K562 (cell line): ENCODE data around the gene TSPAN32. TPM values are rescaled to one million over a fixed set of nuclear protein-coding genes. Genes with fewer than 3 reads are reported as not detected.

Experiments used
- ATAC-seq: fragments of 200-7000 bp; cut with Tn5 transposase; 3 replicates; pipeline ENCODE4 v1.9.1; 2020; ENCODE audit warnings: moderate library complexity
- BruUV-seq: library from RNA; stranded (reverse); fragments of 400-500 nt; replicated peaks from 2 replicates; lab custom pipeline; 2021; lab: Mats Ljungman, UMichigan
- CTCF ChIA-PET: fragments of 300-600 bp; formaldehyde crosslinking; extraction: SDS; loops from one replicate; lab custom pipeline; 2021; ENCODE audit warnings: low intra/inter-chr PET ratio; lab: Yijun Ruan, JAX
- POLR2A ChIA-PET: fragments of 300-600, 350-650 bp; sonication (Branson Sonifier 250); formaldehyde crosslinking; extraction: SDS; loops from one replicate; lab custom pipeline; 2021; ENCODE audit warnings: antibody characterized with exemption, inconsistent platforms; lab: Yijun Ruan, JAX
- DNase-seq, 4 experiments: peaks; one replicate each; pipeline versions ENCODE4 v3.0.0 to v3.0.0-alpha.2; 2011 to 2018; ENCODE audit warnings: low spot score in 3 of 4, mixed read lengths in 3 of 4; ENCODE audit errors: extremely low read depth in 1 of 4
- FAIRE-seq: peaks from 2 replicates; lab custom pipeline; 2011; peaks lifted over from hg19 to GRCh38; lab: Jason Lieb, UNC
- H2AFZ ChIP-seq: 2 replicates; pipeline ENCODE4 v1.6.0; 2011; ENCODE audit warnings: low read depth, low read length, control low read depth, inconsistent platforms
- H3K27ac ChIP-seq: fragments of 200-600 bp; 3 replicates; pipeline ENCODE4 v1.8.0; 2011; ENCODE audit warnings: low read depth, mild to moderate bottlenecking, control low read depth, inconsistent platforms, low read length, moderate library complexity, mixed read lengths; ENCODE audit errors: extremely low read depth
- H3K27me3 ChIP-seq, 2 experiments: fragments of 300-600 bp in 1 of 2; 2 replicates in 1 of 2; 3 replicates in 1 of 2; pipeline versions ENCODE4 v1.6.0 to v1.8.0; 2011; ENCODE audit warnings: inconsistent platforms in 2 of 2, low read length in 2 of 2, mild to moderate bottlenecking in 1 of 2, mixed read lengths in 1 of 2, moderate library complexity in 1 of 2; ENCODE audit not compliant: control insufficient read depth in 2 of 2, insufficient read depth in 2 of 2
- H3K36me3 ChIP-seq: fragments of 300-600 bp; 3 replicates; pipeline ENCODE4 v1.8.0; 2011; ENCODE audit warnings: mild to moderate bottlenecking, low read length, inconsistent platforms; ENCODE audit not compliant: control insufficient read depth, insufficient read depth
- H3K4me1 ChIP-seq, 2 experiments: fragments of 200-600 bp in 1 of 2; replicated peaks in 1 of 2; 2 replicates in 1 of 2; 3 replicates in 1 of 2; pipeline versions ENCODE4 v1.5.1 to v1.8.0; 2011; ENCODE audit warnings: inconsistent platforms in 2 of 2, low read length in 2 of 2, mild to moderate bottlenecking in 1 of 2, mixed read lengths in 1 of 2, moderate library complexity in 1 of 2; ENCODE audit not compliant: control insufficient read depth in 2 of 2, insufficient read depth in 2 of 2
- H3K4me2 ChIP-seq: 2 replicates; pipeline ENCODE4 v1.6.1; 2011; ENCODE audit warnings: low read length, control low read depth, inconsistent platforms, mixed read lengths; ENCODE audit not compliant: insufficient read depth
- H3K4me3 ChIP-seq: fragments of 200-600 bp; sonication (generic), shearing (Covaris generic); 2 replicates; pipeline ENCODE4 v1.5.1; 2016; ENCODE audit warnings: control low read depth, inconsistent platforms
- H3K79me2 ChIP-seq: fragments of 200-600 bp; 3 replicates; pipeline ENCODE4 v1.8.0; 2011; ENCODE audit warnings: low read length, inconsistent platforms; ENCODE audit not compliant: control insufficient read depth, insufficient read depth
- H3K9ac ChIP-seq, 2 experiments: 2 replicates each; pipeline versions ENCODE4 v1.6.0 to v1.6.1; 2011; ENCODE audit warnings: low read depth in 2 of 2, low read length in 2 of 2, control low read depth in 1 of 2, inconsistent platforms in 1 of 2, mild to moderate bottlenecking in 1 of 2, mixed read lengths in 1 of 2; ENCODE audit not compliant: insufficient read depth in 1 of 2
- H3K9me1 ChIP-seq: one replicate; pipeline ENCODE4 v1.6.0; 2011; ENCODE audit warnings: inconsistent platforms, mild to moderate bottlenecking, low read length, moderate library complexity; ENCODE audit not compliant: control insufficient read depth, insufficient read depth
- H3K9me3 ChIP-seq: replicated peaks from 2 replicates; pipeline ENCODE4 v1.5.1; 2011; ENCODE audit warnings: low read depth, low read length, inconsistent platforms; ENCODE audit not compliant: control insufficient read depth, insufficient read depth
- H4K20me1 ChIP-seq: replicated peaks from 2 replicates; pipeline ENCODE4 v1.6.1; 2011; ENCODE audit warnings: low read length, inconsistent platforms, mixed read lengths; ENCODE audit not compliant: control insufficient read depth, insufficient read depth
- BHLHE40 ChIP-seq: IDR thresholded peaks from 2 replicates; pipeline ENCODE4 v1.6.1; 2011; ENCODE audit warnings: low read length, improper control_type of control experiment
- CAMTA2 ChIP-seq: fragments of 250-450 bp; sonication (Bioruptor Pico); conservative IDR thresholded peaks from 2 replicates; pipeline ENCODE4 v1.5.1; 2022
- ETV1 ChIP-seq: fragments of 450-650 bp; conservative IDR thresholded peaks from 2 replicates; pipeline ENCODE4 v1.6.1; 2016; ENCODE audit warnings: missing genetic modification characterization, control low read depth, low read depth, missing compliant biosample characterization
- HNRNPUL1 ChIP-seq: fragments of 200-400 bp; formaldehyde crosslinking; IDR thresholded peaks from 2 replicates; pipeline ENCODE4 v1.6.1; 2017; ENCODE audit warnings: low read length
- ZNF780A ChIP-seq: fragments of 250-450 bp; sonication (Bioruptor Pico); IDR thresholded peaks from 2 replicates; pipeline ENCODE4 v1.5.0; 2021; ENCODE audit warnings: mild to moderate bottlenecking
- WGBS: fragments of 100-300 bp; shearing (Covaris generic); methylation state at CpG from one replicate; pipeline ENCODE4 v1.1.6; 2016; ENCODE audit warnings: low coverage, mixed read lengths; ENCODE audit not compliant: insufficient coverage; ENCODE audit errors: missing lambda C conversion rate; 5-methylcytosine and 5-hydroxymethylcytosine counted together
- in situ Hi-C: fragments of 300-500 bp; cut with MboI; formaldehyde crosslinking; loops from 4 replicates; pipeline ENCODE4 v1.15.0; 2018; ENCODE audit warnings: inconsistent platforms, mixed read lengths
- intact Hi-C: fragments of 100-400 bp; cut with micrococcal nuclease; formaldehyde crosslinking; loops from 2 replicates; pipeline ENCODE4 v1.14.2; 2022
- polyA plus RNA-seq, 8 experiments: library from polyadenylated mRNA; depleted of rRNA in 4 of 8; stranded (reverse) in 5 of 8; unstranded in 3 of 8; fragments of >200 nt; fragmentation: Nextera tagmentation in 2 of 8; fragmentation: Illumina TruSeq in 1 of 8; extraction: Ambion mirVana in 2 of 8; extraction: Trizol in 1 of 8; gene quantifications; 2 replicates each; pipeline versions ENCODE4 v1.2.1 to v1.2.3, GENCODE V29; 2011 to 2014; ENCODE audit warnings: inconsistent platforms in 1 of 8, missing spikeins in 1 of 8
- total RNA-seq, 7 experiments: library from RNA; depleted of rRNA in 6 of 7; stranded (reverse); fragments of >200 nt in 6 of 7; fragmentation: Illumina TruSeq in 2 of 7; extraction: Trizol in 2 of 7; gene quantifications; 2 replicates each; pipeline versions ENCODE4 v1.2.1 to v1.2.3, GENCODE V29; 2011 to 2021; ENCODE audit warnings: low replicate concordance in 1 of 7
- TF ChIP-seq, protein P1 (sequence below): fragments of 200-600 bp; sonication (generic); IDR thresholded peaks from one replicate; pipeline ENCODE4 v1.6.1; 2012; ENCODE audit warnings: mild to moderate bottlenecking, low read depth, low read length, inconsistent platforms
- TF ChIP-seq, protein P2 (sequence below): fragments of 250-450 bp; sonication (Bioruptor Pico); IDR thresholded peaks from 2 replicates; pipeline ENCODE4 v1.4.0; 2020; ENCODE audit warnings: mild to moderate bottlenecking, moderate library complexity, borderline replicate concordance

TSPAN32 gene
- total and polyA plus RNA-seq, 9 of the 15 experiments (the other 6 are each of a cell fraction or from before 2014, with no cell fraction given), result 0.21 to 7.3 (median 2.6) TPM

DNA sequence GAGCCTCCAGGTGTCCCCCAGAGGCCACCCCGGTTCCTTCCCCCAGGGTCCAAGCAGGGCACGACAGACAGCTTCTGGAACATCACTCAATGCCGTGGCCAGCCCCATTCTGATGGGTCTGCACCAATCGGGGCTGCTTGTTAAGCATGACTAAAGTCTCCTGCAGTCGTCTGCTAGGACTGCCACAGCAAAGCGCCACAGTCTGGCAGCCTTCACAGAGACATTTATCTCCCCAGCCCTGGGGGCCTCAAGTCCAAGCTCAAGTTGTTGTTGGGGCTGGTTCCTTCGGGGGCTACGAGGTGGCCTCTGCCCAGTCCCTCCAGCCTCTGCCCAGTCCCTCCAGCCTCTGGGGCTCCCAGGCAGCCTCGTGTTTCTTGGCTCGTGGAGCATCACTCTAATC lies 61.3 kb downstream of the TSPAN32 start:
- H4K20me1 ChIP-seq, result peaks cover 22% of the 10 kb centered on the region
- H3K4me3 ChIP-seq, result no peak overlapping the region
- H3K9ac ChIP-seq, result no peak overlapping the region
- H3K4me1 ChIP-seq, result peaks cover 0 to 7% of the 10 kb centered on the region in 2 experiments; a peak in 2 of 5 replicates
- H3K27me3 ChIP-seq, result peaks cover 25 to 86% of the 10 kb centered on the region in 2 experiments
- H3K36me3 ChIP-seq, result no peaks in the 10 kb centered on the region
- no peaks in the 10 kb centered on the region for H3K9me1 ChIP-seq
- no peak overlapping the region for H3K4me2 ChIP-seq
- H2AFZ ChIP-seq, result no peak overlapping the region
- ChIA-PET CTCF (no interaction called here), POLR2A (interaction anchor here (0.9 to 1.6 kb wide), 4 partner anchors 8 to 15 kb away, joined by 3 to 7 read pairs (median 4); partner anchors contain the start of gene CD81)
- H3K79me2 ChIP-seq, result no peaks in the 10 kb centered on the region
- in situ Hi-C loops (no loop called here), intact Hi-C loops (no loop called here)
- FAIRE-seq, result no peak
- no TSS peak for BruUV-seq
- H3K9me3 ChIP-seq, result no peaks in the 10 kb centered on the region
- DNase-seq, result no peak
- 4% methylated on average over 10 of the region's 10 CpGs for WGBS
- no peak for ATAC-seq
- no peak overlapping the region for H3K27ac ChIP-seq
- TF ChIP-seq HNRNPUL1 (no peak), BHLHE40 (no peak), CAMTA2 (CRISPR knock-in tag) (no peak), ETV1 (tag) (no peak), ZNF780A (no peak)
- TF ChIP-seq, protein P1, sequence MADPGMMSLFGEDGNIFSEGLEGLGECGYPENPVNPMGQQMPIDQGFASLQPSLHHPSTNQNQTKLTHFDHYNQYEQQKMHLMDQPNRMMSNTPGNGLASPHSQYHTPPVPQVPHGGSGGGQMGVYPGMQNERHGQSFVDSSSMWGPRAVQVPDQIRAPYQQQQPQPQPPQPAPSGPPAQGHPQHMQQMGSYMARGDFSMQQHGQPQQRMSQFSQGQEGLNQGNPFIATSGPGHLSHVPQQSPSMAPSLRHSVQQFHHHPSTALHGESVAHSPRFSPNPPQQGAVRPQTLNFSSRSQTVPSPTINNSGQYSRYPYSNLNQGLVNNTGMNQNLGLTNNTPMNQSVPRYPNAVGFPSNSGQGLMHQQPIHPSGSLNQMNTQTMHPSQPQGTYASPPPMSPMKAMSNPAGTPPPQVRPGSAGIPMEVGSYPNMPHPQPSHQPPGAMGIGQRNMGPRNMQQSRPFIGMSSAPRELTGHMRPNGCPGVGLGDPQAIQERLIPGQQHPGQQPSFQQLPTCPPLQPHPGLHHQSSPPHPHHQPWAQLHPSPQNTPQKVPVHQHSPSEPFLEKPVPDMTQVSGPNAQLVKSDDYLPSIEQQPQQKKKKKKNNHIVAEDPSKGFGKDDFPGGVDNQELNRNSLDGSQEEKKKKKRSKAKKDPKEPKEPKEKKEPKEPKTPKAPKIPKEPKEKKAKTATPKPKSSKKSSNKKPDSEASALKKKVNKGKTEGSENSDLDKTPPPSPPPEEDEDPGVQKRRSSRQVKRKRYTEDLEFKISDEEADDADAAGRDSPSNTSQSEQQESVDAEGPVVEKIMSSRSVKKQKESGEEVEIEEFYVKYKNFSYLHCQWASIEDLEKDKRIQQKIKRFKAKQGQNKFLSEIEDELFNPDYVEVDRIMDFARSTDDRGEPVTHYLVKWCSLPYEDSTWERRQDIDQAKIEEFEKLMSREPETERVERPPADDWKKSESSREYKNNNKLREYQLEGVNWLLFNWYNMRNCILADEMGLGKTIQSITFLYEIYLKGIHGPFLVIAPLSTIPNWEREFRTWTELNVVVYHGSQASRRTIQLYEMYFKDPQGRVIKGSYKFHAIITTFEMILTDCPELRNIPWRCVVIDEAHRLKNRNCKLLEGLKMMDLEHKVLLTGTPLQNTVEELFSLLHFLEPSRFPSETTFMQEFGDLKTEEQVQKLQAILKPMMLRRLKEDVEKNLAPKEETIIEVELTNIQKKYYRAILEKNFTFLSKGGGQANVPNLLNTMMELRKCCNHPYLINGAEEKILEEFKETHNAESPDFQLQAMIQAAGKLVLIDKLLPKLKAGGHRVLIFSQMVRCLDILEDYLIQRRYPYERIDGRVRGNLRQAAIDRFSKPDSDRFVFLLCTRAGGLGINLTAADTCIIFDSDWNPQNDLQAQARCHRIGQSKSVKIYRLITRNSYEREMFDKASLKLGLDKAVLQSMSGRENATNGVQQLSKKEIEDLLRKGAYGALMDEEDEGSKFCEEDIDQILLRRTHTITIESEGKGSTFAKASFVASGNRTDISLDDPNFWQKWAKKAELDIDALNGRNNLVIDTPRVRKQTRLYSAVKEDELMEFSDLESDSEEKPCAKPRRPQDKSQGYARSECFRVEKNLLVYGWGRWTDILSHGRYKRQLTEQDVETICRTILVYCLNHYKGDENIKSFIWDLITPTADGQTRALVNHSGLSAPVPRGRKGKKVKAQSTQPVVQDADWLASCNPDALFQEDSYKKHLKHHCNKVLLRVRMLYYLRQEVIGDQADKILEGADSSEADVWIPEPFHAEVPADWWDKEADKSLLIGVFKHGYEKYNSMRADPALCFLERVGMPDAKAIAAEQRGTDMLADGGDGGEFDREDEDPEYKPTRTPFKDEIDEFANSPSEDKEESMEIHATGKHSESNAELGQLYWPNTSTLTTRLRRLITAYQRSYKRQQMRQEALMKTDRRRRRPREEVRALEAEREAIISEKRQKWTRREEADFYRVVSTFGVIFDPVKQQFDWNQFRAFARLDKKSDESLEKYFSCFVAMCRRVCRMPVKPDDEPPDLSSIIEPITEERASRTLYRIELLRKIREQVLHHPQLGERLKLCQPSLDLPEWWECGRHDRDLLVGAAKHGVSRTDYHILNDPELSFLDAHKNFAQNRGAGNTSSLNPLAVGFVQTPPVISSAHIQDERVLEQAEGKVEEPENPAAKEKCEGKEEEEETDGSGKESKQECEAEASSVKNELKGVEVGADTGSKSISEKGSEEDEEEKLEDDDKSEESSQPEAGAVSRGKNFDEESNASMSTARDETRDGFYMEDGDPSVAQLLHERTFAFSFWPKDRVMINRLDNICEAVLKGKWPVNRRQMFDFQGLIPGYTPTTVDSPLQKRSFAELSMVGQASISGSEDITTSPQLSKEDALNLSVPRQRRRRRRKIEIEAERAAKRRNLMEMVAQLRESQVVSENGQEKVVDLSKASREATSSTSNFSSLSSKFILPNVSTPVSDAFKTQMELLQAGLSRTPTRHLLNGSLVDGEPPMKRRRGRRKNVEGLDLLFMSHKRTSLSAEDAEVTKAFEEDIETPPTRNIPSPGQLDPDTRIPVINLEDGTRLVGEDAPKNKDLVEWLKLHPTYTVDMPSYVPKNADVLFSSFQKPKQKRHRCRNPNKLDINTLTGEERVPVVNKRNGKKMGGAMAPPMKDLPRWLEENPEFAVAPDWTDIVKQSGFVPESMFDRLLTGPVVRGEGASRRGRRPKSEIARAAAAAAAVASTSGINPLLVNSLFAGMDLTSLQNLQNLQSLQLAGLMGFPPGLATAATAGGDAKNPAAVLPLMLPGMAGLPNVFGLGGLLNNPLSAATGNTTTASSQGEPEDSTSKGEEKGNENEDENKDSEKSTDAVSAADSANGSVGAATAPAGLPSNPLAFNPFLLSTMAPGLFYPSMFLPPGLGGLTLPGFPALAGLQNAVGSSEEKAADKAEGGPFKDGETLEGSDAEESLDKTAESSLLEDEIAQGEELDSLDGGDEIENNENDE, result no peak
- TF ChIP-seq, protein P2, sequence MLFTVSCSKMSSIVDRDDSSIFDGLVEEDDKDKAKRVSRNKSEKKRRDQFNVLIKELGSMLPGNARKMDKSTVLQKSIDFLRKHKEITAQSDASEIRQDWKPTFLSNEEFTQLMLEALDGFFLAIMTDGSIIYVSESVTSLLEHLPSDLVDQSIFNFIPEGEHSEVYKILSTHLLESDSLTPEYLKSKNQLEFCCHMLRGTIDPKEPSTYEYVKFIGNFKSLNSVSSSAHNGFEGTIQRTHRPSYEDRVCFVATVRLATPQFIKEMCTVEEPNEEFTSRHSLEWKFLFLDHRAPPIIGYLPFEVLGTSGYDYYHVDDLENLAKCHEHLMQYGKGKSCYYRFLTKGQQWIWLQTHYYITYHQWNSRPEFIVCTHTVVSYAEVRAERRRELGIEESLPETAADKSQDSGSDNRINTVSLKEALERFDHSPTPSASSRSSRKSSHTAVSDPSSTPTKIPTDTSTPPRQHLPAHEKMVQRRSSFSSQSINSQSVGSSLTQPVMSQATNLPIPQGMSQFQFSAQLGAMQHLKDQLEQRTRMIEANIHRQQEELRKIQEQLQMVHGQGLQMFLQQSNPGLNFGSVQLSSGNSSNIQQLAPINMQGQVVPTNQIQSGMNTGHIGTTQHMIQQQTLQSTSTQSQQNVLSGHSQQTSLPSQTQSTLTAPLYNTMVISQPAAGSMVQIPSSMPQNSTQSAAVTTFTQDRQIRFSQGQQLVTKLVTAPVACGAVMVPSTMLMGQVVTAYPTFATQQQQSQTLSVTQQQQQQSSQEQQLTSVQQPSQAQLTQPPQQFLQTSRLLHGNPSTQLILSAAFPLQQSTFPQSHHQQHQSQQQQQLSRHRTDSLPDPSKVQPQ, result no peak
